Neural crest cell (in vitro differentiated cells): ENCODE measurements around the gene FAM78B. TPM values are rescaled to one million over a fixed set of nuclear protein-coding genes. Genes with fewer than 3 reads are reported as not detected.

Experiments used
- DNase-seq: peaks from one replicate; pipeline ENCODE4 v3.0.0; 2021; ENCODE audit warnings: low read depth, mixed read lengths, low spot score
- H3K27ac Mint-ChIP-seq: one replicate; pipeline ENCODE4 v1.8.0; 2021; ENCODE audit warnings: mild to moderate bottlenecking, mixed read lengths; ENCODE audit not compliant: unreplicated experiment
- H3K27me3 Mint-ChIP-seq: 2 replicates; pipeline ENCODE4 v1.8.0; 2021; ENCODE audit warnings: low read depth, mild to moderate bottlenecking, mixed read lengths
- H3K36me3 Mint-ChIP-seq: 2 replicates; pipeline ENCODE4 v1.8.0; 2021; ENCODE audit warnings: low read depth, mild to moderate bottlenecking, mixed read lengths
- H3K4me1 Mint-ChIP-seq: 2 replicates; pipeline ENCODE4 v1.8.0; 2021; ENCODE audit warnings: mixed read lengths
- H3K4me3 Mint-ChIP-seq: one replicate; pipeline ENCODE4 v1.8.0; 2021; ENCODE audit warnings: mild to moderate bottlenecking, mixed read lengths
- H3K9me3 Mint-ChIP-seq: 2 replicates; pipeline ENCODE4 v1.8.0; 2021; ENCODE audit warnings: mixed read lengths
- CTCF ChIP-seq: fragments of 200-600 bp; sonication (generic); conservative IDR thresholded peaks from 2 replicates; pipeline ENCODE4 v1.5.0; 2021; ENCODE audit warnings: antibody characterized with exemption, mild to moderate bottlenecking
- total RNA-seq: library from RNA; stranded (reverse); gene quantifications from 2 replicates; pipeline ENCODE4 v1.2.1, GENCODE V29; 2021

The FAM78B gene
- total RNA-seq, 1 donor from 2014 or later = 1.5 TPM

- H3K27ac Mint-ChIP-seq = no peak overlapping the region
- TF ChIP-seq CTCF = no peak
Observed at GRCh38 chr1:166184012-166184411, 17.2 kb upstream of the FAM78B start.

GRCh38 chr1:166182281-166182680 lies 15.5 kb upstream of the FAM78B start:
- no peak for DNase-seq
- peaks cover 19% of the 10 kb centered on the region for H3K27me3 Mint-ChIP-seq
- no peaks in the 10 kb centered on the region for H3K4me1 Mint-ChIP-seq
- H3K4me3 Mint-ChIP-seq = no peak overlapping the region
- no peak overlapping the region for H3K27ac Mint-ChIP-seq
- no peak for TF ChIP-seq CTCF
- peaks cover 3% of the 10 kb centered on the region for H3K9me3 Mint-ChIP-seq
- H3K36me3 Mint-ChIP-seq = no peaks in the 10 kb centered on the region

More at GRCh38 chr1:166184012-166184411, 17.2 kb upstream of the FAM78B start:
- no peaks in the 10 kb centered on the region for H3K4me1 Mint-ChIP-seq
- peaks cover 22% of the 10 kb centered on the region for H3K27me3 Mint-ChIP-seq
- no peaks in the 10 kb centered on the region for H3K36me3 Mint-ChIP-seq
- no peak overlapping the region for H3K4me3 Mint-ChIP-seq
- no peaks in the 10 kb centered on the region for H3K9me3 Mint-ChIP-seq
- DNase-seq = no peak

GRCh38 chr1:166176416-166176815 lies 9.6 kb upstream of the FAM78B start:
- H3K27ac Mint-ChIP-seq = no peak overlapping the region
- no peaks in the 10 kb centered on the region for H3K36me3 Mint-ChIP-seq
- no peaks in the 10 kb centered on the region for H3K27me3 Mint-ChIP-seq
- H3K9me3 Mint-ChIP-seq = peaks cover 3% of the 10 kb centered on the region
- no peak for DNase-seq
- no peak for TF ChIP-seq CTCF
- H3K4me3 Mint-ChIP-seq = no peak overlapping the region
- H3K4me1 Mint-ChIP-seq = peaks cover 12% of the 10 kb centered on the region

- Mint-ChIP-seq H3K9me3 (peaks cover 3% of the 10 kb centered on the region), H3K4me1 (peaks cover 24% of the 10 kb centered on the region), H3K27ac (no peak overlapping the region), H3K4me3 (no peak overlapping the region), H3K36me3 (no peaks in the 10 kb centered on the region), H3K27me3 (peaks cover 6% of the 10 kb centered on the region)
- TF ChIP-seq CTCF = no peak
- DNase-seq = no peak
Observed at GRCh38 chr1:166175032-166175431, 8.2 kb upstream of the FAM78B start.

GRCh38 chr1:166174108-166174507 lies 7.3 kb upstream of the FAM78B start:
- no peak for DNase-seq
- peaks cover 3% of the 10 kb centered on the region for H3K9me3 Mint-ChIP-seq
- no peaks in the 10 kb centered on the region for H3K36me3 Mint-ChIP-seq
- H3K4me1 Mint-ChIP-seq = peaks cover 24% of the 10 kb centered on the region
- H3K27ac Mint-ChIP-seq = no peak overlapping the region
- peaks cover 11% of the 10 kb centered on the region for H3K27me3 Mint-ChIP-seq
- H3K4me3 Mint-ChIP-seq = no peak overlapping the region
- no peak for TF ChIP-seq CTCF

- TF ChIP-seq CTCF = no peak
- Mint-ChIP-seq H3K27ac (no peak overlapping the region), H3K9me3 (no peaks in the 10 kb centered on the region), H3K4me1 (peaks cover 33% of the 10 kb centered on the region), H3K36me3 (no peaks in the 10 kb centered on the region), H3K27me3 (peaks cover 31% of the 10 kb centered on the region), H3K4me3 (no peak overlapping the region)
- no peak for DNase-seq
Observed at GRCh38 chr1:166172106-166172505, 5.3 kb upstream of the FAM78B start.
